Stimulated activated CD8-positive, alpha-beta memory T cell treated with anti-CD3 and anti-CD28 coated beads, Interleukin-7, amount 100 ng/mL, for 24 hours (primary cell): Measurements from ENCODE around the gene GOLGA6L10.
"Not testable (repeated sequence)": the region's sequence is repeated elsewhere in the genome, so short reads cannot be mapped to it uniquely, and the experiment has no call there.

ENCODE experiments used
- DNase-seq: peaks from one replicate; pipeline ENCODE4 v3.0.0-alpha.2; 2020; ENCODE audit warnings: low read depth

Gene GOLGA6L10

GRCh38 chr15:82349375-82349774, at the start of gene GOLGA6L10:
Gene GOLGA6L10 (minus strand): TSS chr15:82349475. CDS start chr15:82349375, 100 bp downstream.
- not testable (repeated sequence) for DNase-seq

- no peak for DNase-seq
Observed at GRCh38 chr15:82398785-82399184, 49.5 kb upstream of the GOLGA6L10 start.

GRCh38 chr15:82397817-82398216, 48.5 kb upstream of the GOLGA6L10 start:
- no peak for DNase-seq

GRCh38 chr15:82395788-82396187, 46.5 kb upstream of the GOLGA6L10 start:
- DNase-seq: not testable (repeated sequence)

- no peak for DNase-seq
Observed at GRCh38 chr15:82393671-82394070, 44.4 kb upstream of the GOLGA6L10 start.

- DNase-seq: not testable (repeated sequence)
Observed at GRCh38 chr15:82392077-82392476, 42.8 kb upstream of the GOLGA6L10 start.

GRCh38 chr15:82390152-82390551, 40.9 kb upstream of the GOLGA6L10 start:
- DNase-seq: not testable (repeated sequence)

- DNase-seq: not testable (repeated sequence)
Observed at GRCh38 chr15:82387209-82387608, 37.9 kb upstream of the GOLGA6L10 start.

- DNase-seq: not testable (repeated sequence)
Observed at GRCh38 chr15:82381330-82381955, 32.2 kb upstream of the GOLGA6L10 start.

GRCh38 chr15:82379552-82379951, 30.3 kb upstream of the GOLGA6L10 start:
- not testable (repeated sequence) for DNase-seq

GRCh38 chr15:82373661-82374060, 24.4 kb upstream of the GOLGA6L10 start:
- DNase-seq: not testable (repeated sequence)

GRCh38 chr15:82371656-82372055, 22.4 kb upstream of the GOLGA6L10 start:
- DNase-seq: no peak

GRCh38 chr15:82367790-82368189, 18.5 kb upstream of the GOLGA6L10 start:
- DNase-seq: not testable (repeated sequence)

- not testable (repeated sequence) for DNase-seq
Observed at GRCh38 chr15:82365692-82366323, 16.5 kb upstream of the GOLGA6L10 start.

- not testable (repeated sequence) for DNase-seq
Observed at GRCh38 chr15:82364548-82364947, 15.3 kb upstream of the GOLGA6L10 start.

- not testable (repeated sequence) for DNase-seq
Observed at GRCh38 chr15:82362790-82363189, 13.5 kb upstream of the GOLGA6L10 start.

GRCh38 chr15:82360618-82361017, 11.3 kb upstream of the GOLGA6L10 start:
- not testable (repeated sequence) for DNase-seq

- not testable (repeated sequence) for DNase-seq
Observed at GRCh38 chr15:82355055-82355454, 5.8 kb upstream of the GOLGA6L10 start.

GRCh38 chr15:82354546-82354945, 5.3 kb upstream of the GOLGA6L10 start:
- DNase-seq: not testable (repeated sequence)

- not testable (repeated sequence) for DNase-seq
Observed at GRCh38 chr15:82347645-82348044, 1.6 kb downstream of the GOLGA6L10 start.

- DNase-seq: not testable (repeated sequence)
Observed at GRCh38 chr15:82345176-82345575, 4.1 kb downstream of the GOLGA6L10 start.

- DNase-seq: not testable (repeated sequence)
Observed at GRCh38 chr15:82344421-82344820, 4.9 kb downstream of the GOLGA6L10 start.

GRCh38 chr15:82343851-82344250, 5.4 kb downstream of the GOLGA6L10 start:
- DNase-seq: not testable (repeated sequence)
